CD14-positive monocyte (primary cell): Measurements from ENCODE around the gene TFR2. TPM values are rescaled to one million over a fixed set of nuclear protein-coding genes. Genes with fewer than 3 reads are reported as not detected.
A peak's percentile ranks its signal among the peaks of the same experiment; 100 is the strongest.

Source experiments
- DNase-seq, 3 donors: peaks; one replicate each; pipeline ENCODE4 v3.0.0-alpha.2; 2011 to 2022
- H2AFZ ChIP-seq: 2 replicates; pipeline ENCODE4 v1.6.0; 2012; ENCODE audit warnings: mild to moderate bottlenecking, low read depth, low read length, inconsistent platforms; ENCODE audit not compliant: insufficient read depth, poor library complexity, severe bottlenecking
- H3K27ac ChIP-seq, 2 donors: 1 replicate in 1 of 2; 2 replicates in 1 of 2; pipeline ENCODE4 v1.5.1; 2012 to 2013; ENCODE audit warnings: low read length in 2 of 2, control low read depth in 1 of 2, inconsistent platforms in 1 of 2, low read depth in 1 of 2, mild to moderate bottlenecking in 1 of 2
- H3K27me3 ChIP-seq, 2 donors: one replicate each; pipeline versions ENCODE4 v1.6.0 to v1.6.1; 2011 to 2013; ENCODE audit warnings: low read length in 2 of 2; ENCODE audit not compliant: control insufficient read depth in 2 of 2, insufficient read depth in 2 of 2
- H3K36me3 ChIP-seq, 2 donors: replicated peaks in 1 of 2; 1 replicate in 1 of 2; 2 replicates in 1 of 2; pipeline versions ENCODE4 v1.5.1 to v1.6.1; 2012 to 2013; ENCODE audit warnings: low read length in 2 of 2, control low read depth in 1 of 2, inconsistent platforms in 1 of 2, mild to moderate bottlenecking in 1 of 2; ENCODE audit not compliant: insufficient read depth in 2 of 2, control insufficient read depth in 1 of 2
- H3K4me1 ChIP-seq, 2 donors: 1 replicate in 1 of 2; 2 replicates in 1 of 2; pipeline versions ENCODE4 v1.5.1 to v1.6.1; 2012 to 2013; ENCODE audit warnings: low read length in 2 of 2, control low read depth in 1 of 2, inconsistent platforms in 1 of 2, mild to moderate bottlenecking in 1 of 2, moderate library complexity in 1 of 2; ENCODE audit not compliant: insufficient read depth in 2 of 2, control insufficient read depth in 1 of 2
- H3K4me2 ChIP-seq: replicated peaks from 2 replicates; pipeline ENCODE3; 2012; ENCODE audit warnings: low read length, moderate library complexity, mild to moderate bottlenecking; ENCODE audit not compliant: poor library complexity, severe bottlenecking; ENCODE audit errors: extremely low read depth
- H3K4me3 ChIP-seq, 3 experiments: fragments of 200-600 bp in 1 of 3; sonication (generic) in 1 of 3; replicated peaks in 1 of 3; 1 replicate in 2 of 3; 2 replicates in 1 of 3; pipeline ENCODE4 v1.5.1; 2011 to 2013; ENCODE audit warnings: low read length in 3 of 3, mild to moderate bottlenecking in 3 of 3, control low read depth in 2 of 3, low read depth in 2 of 3, inconsistent platforms in 1 of 3, moderate library complexity in 1 of 3
- H3K79me2 ChIP-seq: 2 replicates; pipeline ENCODE4 v1.6.0; 2012; ENCODE audit warnings: mild to moderate bottlenecking, control low read depth, inconsistent platforms, low read length, moderate library complexity; ENCODE audit not compliant: insufficient read depth
- H3K9ac ChIP-seq: 2 replicates; pipeline ENCODE4 v1.6.0; 2017; ENCODE audit warnings: low read length, mild to moderate bottlenecking; ENCODE audit not compliant: insufficient read depth, poor library complexity, severe bottlenecking
- H3K9me3 ChIP-seq, 2 donors: replicated peaks in 1 of 2; 1 replicate in 1 of 2; 2 replicates in 1 of 2; pipeline versions ENCODE4 v1.5.1 to v1.6.1; 2012 to 2013; ENCODE audit warnings: low read length in 2 of 2, control low read depth in 1 of 2; ENCODE audit not compliant: control insufficient read depth in 1 of 2, insufficient read depth in 1 of 2
- H4K20me1 ChIP-seq: 2 replicates; pipeline ENCODE4 v1.6.0; 2012; ENCODE audit warnings: mild to moderate bottlenecking, low read length, control low read depth, moderate library complexity; ENCODE audit not compliant: insufficient read depth
- H3K27ac Mint-ChIP-seq, 7 donors: one replicate each; pipeline ENCODE4 v1.8.0; 2020; ENCODE audit warnings: mild to moderate bottlenecking in 7 of 7, mixed read lengths in 7 of 7, moderate library complexity in 6 of 7, inconsistent platforms in 2 of 7
- H3K27me3 Mint-ChIP-seq, 3 donors: one replicate each; pipeline ENCODE4 v1.8.0; 2021 to 2022; ENCODE audit warnings: low read depth in 3 of 3, mild to moderate bottlenecking in 3 of 3, mixed read lengths in 3 of 3, moderate library complexity in 3 of 3, inconsistent platforms in 1 of 3
- H3K36me3 Mint-ChIP-seq, 2 donors: one replicate each; pipeline ENCODE4 v1.8.0; 2020; ENCODE audit warnings: mixed read lengths in 2 of 2, inconsistent platforms in 1 of 2, mild to moderate bottlenecking in 1 of 2
- H3K4me1 Mint-ChIP-seq: one replicate; pipeline ENCODE4 v1.8.0; 2020; ENCODE audit warnings: mild to moderate bottlenecking, mixed read lengths
- H3K4me3 Mint-ChIP-seq, 2 donors: one replicate each; pipeline ENCODE4 v1.8.0; 2020; ENCODE audit warnings: mild to moderate bottlenecking in 2 of 2, mixed read lengths in 2 of 2, moderate library complexity in 1 of 2
- H3K9me3 Mint-ChIP-seq, 7 donors: one replicate each; pipeline ENCODE4 v1.8.0; 2020 to 2022; ENCODE audit warnings: mixed read lengths in 7 of 7, mild to moderate bottlenecking in 6 of 7, moderate library complexity in 6 of 7, inconsistent platforms in 2 of 7
- CTCF ChIP-seq: fragments of 200-600 bp; IDR thresholded peaks from one replicate; pipeline ENCODE4 v1.8.0; 2022; ENCODE audit warnings: antibody characterized with exemption, mild to moderate bottlenecking
- WGBS: methylation state at CpG from one replicate; pipeline ENCODE4 v1.1.5; 2013; ENCODE audit warnings: missing lambda C conversion rate; ENCODE audit not compliant: insufficient coverage; 5-methylcytosine and 5-hydroxymethylcytosine counted together
- intact Hi-C, 2 donors: fragments of 100-400 bp; cut with micrococcal nuclease; formaldehyde crosslinking; loops; one replicate each; pipeline versions ENCODE4 v1.15.0 to v1.15.1; 2023
- polyA plus RNA-seq, 3 donors: library from polyadenylated mRNA; depleted of rRNA in 1 of 3; unstranded in 2 of 3; stranded (reverse) in 1 of 3; fragments of 300-500 nt in 2 of 3; fragments of >200 nt in 1 of 3; fragmentation: Illumina TruSeq in 2 of 3; gene quantifications; 1 replicate in 2 of 3; 2 replicates in 1 of 3; pipeline ENCODE4 v1.2.3, GENCODE V29; 2012 to 2021

TFR2 gene
- polyA plus RNA-seq, 3 donors, result 0.79 to 1.4 TPM; not detected in 1

- Histone ChIP-seq H3K4me3 (peak within 1 kb of the TSS; percentile 77 to 100 (median 93)), H3K27me3 (peaks cover 0 to 13% of the 10 kb centered on the region in 2 donors), H3K27ac (peak within 1 kb of the TSS; percentile 84 to 88), H2AFZ (peak within 1 kb of the TSS; percentile 83), H3K4me2 (peak within 1 kb of the TSS; percentile 93), H3K9ac (peak within 1 kb of the TSS; percentile 84), H4K20me1 (peaks cover 47% of the 10 kb centered on the region), H3K36me3 (peaks cover 19 to 20% of the 10 kb centered on the region in 2 donors), H3K79me2 (peaks cover 46% of the 10 kb centered on the region), H3K9me3 (no peaks in the 10 kb centered on the region), H3K4me1 (peaks cover 40 to 53% of the 10 kb centered on the region in 2 donors)
- TF ChIP-seq CTCF, result no peak
- Mint-ChIP-seq H3K36me3 (peaks cover 3 to 5% of the 10 kb centered on the region in 2 donors), H3K4me1 (peaks cover 48% of the 10 kb centered on the region), H3K4me3 (peak within 1 kb of the TSS; percentile 93 to 99), H3K27me3 (peaks cover 11 to 16% (median 14%) of the 10 kb centered on the region in 3 donors), H3K27ac (peak within 1 kb of the TSS; percentile 93 to 98 (median 98)), H3K9me3 (peaks cover 0 to 3% (median 0%) of the 10 kb centered on the region in 7 donors)
- peak in 1 of 3 donors; percentile 7 for DNase-seq
- WGBS, result under 1% methylated on average over 47 of the region's 61 CpGs
- intact Hi-C loops, result loop anchor here (1.0 to 10.0 kb wide), 6 partner anchors 27 to 659 kb away; partner anchors contain the start of genes MOSPD3 (in 2 of the 2), AGFG2 (in 1 of the 2), FIS1 (in 1 of the 2) and GNB2 (in 1 of the 2)
Observed at GRCh38 chr7:100585511-100586265, 55.7 kb downstream of the TFR2 start, which contains the start of gene LRCH4. Gene LRCH4, minus strand, starts transcription at chr7:100586129. Its CDS starts 29 bp downstream, at chr7:100586100.

- peaks cover 27 to 28% of the 10 kb centered on the region in 2 donors for H3K36me3 ChIP-seq
- peaks cover 36 to 53% of the 10 kb centered on the region in 2 donors for H3K4me1 ChIP-seq
- H2AFZ ChIP-seq, result no peak overlapping the region
- H3K4me3 Mint-ChIP-seq, result peak overlapping the region; percentile 93 to 99
- peak overlapping the region; percentile 84 for H3K9ac ChIP-seq
- no peaks in the 10 kb centered on the region for H3K9me3 ChIP-seq
- peaks cover 41% of the 10 kb centered on the region for H3K4me1 Mint-ChIP-seq
- peak overlapping the region; percentile 93 for H3K4me2 ChIP-seq
- peaks cover 55% of the 10 kb centered on the region for H4K20me1 ChIP-seq
- H3K27ac ChIP-seq, result peak overlapping the region; percentile 84 to 88
- TF ChIP-seq CTCF, result no peak
- intact Hi-C loops, result loop anchor here in 1 of 2 donors (5.0 to 10.0 kb wide), 2 partner anchors 48 to 660 kb away; partner anchors contain the start of genes AGFG2 and FIS1
- peaks cover 6 to 8% (median 7%) of the 10 kb centered on the region in 3 donors for H3K27me3 Mint-ChIP-seq
- H3K27ac Mint-ChIP-seq, result peak overlapping the region; percentile 93 to 98 (median 98)
- peaks cover 0 to 5% of the 10 kb centered on the region in 2 donors for H3K27me3 ChIP-seq
- peak overlapping the region; percentile 77 to 100 (median 93) for H3K4me3 ChIP-seq
- H3K36me3 Mint-ChIP-seq, result peaks cover 0 to 5% of the 10 kb centered on the region in 2 donors
- DNase-seq, result peak in 1 of 3 donors; percentile 37
- H3K9me3 Mint-ChIP-seq, result peaks cover 0 to 2% (median 0%) of the 10 kb centered on the region in 7 donors
- H3K79me2 ChIP-seq, result peaks cover 54% of the 10 kb centered on the region
- 2% methylated on average over 11 of the region's 20 CpGs for WGBS
Observed at GRCh38 chr7:100584683-100585510, 56.5 kb downstream of the TFR2 start.
